ENCODE measurements around the gene MLN. TPM values are rescaled to one million over a fixed set of nuclear protein-coding genes. Genes with fewer than 3 reads are reported as not detected.

Gene MLN
- total RNA-seq, 3 donors from 2014 or later: not detected

- peaks cover 0 to 11% of the 10 kb centered on the region in 2 donors for H3K27me3 ChIP-seq
- intact Hi-C loops (cut with DNase I; ENCODE audit: low total_unique reads): no loop called here
- H3K9me3 ChIP-seq: no peaks in the 10 kb centered on the region
- H3K4me1 ChIP-seq: no peaks in the 10 kb centered on the region
- DNase-seq (ENCODE audit: low spot score in 2 of 2): no peak
- no peaks in the 10 kb centered on the region for H3K36me3 ChIP-seq
- no peak for TF ChIP-seq POLR2AphosphoS5 (IDR thresholded peaks at IDR 0.05)
- TF ChIP-seq, protein P1, sequence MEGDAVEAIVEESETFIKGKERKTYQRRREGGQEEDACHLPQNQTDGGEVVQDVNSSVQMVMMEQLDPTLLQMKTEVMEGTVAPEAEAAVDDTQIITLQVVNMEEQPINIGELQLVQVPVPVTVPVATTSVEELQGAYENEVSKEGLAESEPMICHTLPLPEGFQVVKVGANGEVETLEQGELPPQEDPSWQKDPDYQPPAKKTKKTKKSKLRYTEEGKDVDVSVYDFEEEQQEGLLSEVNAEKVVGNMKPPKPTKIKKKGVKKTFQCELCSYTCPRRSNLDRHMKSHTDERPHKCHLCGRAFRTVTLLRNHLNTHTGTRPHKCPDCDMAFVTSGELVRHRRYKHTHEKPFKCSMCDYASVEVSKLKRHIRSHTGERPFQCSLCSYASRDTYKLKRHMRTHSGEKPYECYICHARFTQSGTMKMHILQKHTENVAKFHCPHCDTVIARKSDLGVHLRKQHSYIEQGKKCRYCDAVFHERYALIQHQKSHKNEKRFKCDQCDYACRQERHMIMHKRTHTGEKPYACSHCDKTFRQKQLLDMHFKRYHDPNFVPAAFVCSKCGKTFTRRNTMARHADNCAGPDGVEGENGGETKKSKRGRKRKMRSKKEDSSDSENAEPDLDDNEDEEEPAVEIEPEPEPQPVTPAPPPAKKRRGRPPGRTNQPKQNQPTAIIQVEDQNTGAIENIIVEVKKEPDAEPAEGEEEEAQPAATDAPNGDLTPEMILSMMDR (IDR thresholded peaks at IDR 0.05): no peak
- TF ChIP-seq POLR2A (IDR thresholded peaks at IDR 0.05): no peak
- H3K4me3 ChIP-seq: no peak overlapping the region
- H3K27ac ChIP-seq: no peak overlapping the region
Observed at GRCh38 chr6:33800248-33800969, 3.4 kb downstream of the MLN start.

DNA sequence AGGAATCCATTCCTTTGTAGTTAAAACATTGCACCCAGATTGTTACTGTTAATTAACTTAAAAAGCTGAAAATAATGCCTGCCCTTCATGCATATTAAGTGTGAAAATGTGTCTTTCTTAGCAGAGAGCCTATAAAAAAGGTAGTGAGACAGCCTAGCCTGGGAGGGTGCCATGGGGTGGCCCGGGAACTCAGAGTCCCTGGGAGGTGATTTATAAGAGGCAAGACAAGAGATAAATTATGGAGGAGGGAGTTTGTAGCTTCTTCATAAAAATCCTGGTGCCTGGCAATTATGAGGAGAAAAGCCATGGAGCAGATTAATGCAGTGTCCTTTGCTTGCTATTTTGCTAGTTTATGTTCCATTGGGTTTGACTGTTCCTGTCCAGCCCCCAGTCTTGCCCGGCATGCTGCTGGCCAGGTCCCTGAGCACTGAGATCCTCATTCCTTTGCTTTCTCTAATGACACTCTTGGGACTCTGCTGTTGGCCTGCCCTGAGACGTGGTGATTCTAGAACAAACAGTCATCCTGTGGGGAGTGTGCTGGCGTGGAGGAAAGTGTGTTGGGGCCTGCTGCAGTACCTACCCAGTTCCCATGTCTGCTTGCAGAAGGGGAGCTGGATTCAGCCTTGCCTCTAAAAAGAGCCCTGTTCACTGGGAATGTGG, 4.2 kb downstream of the MLN start:
- H3K36me3 ChIP-seq: no peaks in the 10 kb centered on the region
- H3K9me3 ChIP-seq: no peaks in the 10 kb centered on the region
- no peak overlapping the region for H3K27ac ChIP-seq
- DNase-seq (ENCODE audit: low spot score in 2 of 2): no peak
- no peaks in the 10 kb centered on the region for H3K4me1 ChIP-seq
- TF ChIP-seq POLR2A (IDR thresholded peaks at IDR 0.05): no peak
- TF ChIP-seq, protein P1 (IDR thresholded peaks at IDR 0.05): no peak
- TF ChIP-seq POLR2AphosphoS5 (IDR thresholded peaks at IDR 0.05): no peak
- H3K27me3 ChIP-seq: peaks cover 0 to 11% of the 10 kb centered on the region in 2 donors
- intact Hi-C loops (cut with DNase I; ENCODE audit: low total_unique reads): no loop called here
- H3K4me3 ChIP-seq: no peak overlapping the region

- TF ChIP-seq POLR2A (IDR thresholded peaks at IDR 0.05) (no peak), POLR2AphosphoS5 (IDR thresholded peaks at IDR 0.05) (no peak)
- TF ChIP-seq, protein P1 (IDR thresholded peaks at IDR 0.05): no peak
- no peaks in the 10 kb centered on the region for H3K4me1 ChIP-seq
- H3K9me3 ChIP-seq: no peaks in the 10 kb centered on the region
- no peaks in the 10 kb centered on the region for H3K36me3 ChIP-seq
- no peak for DNase-seq (ENCODE audit: low spot score in 2 of 2)
- intact Hi-C loops (cut with DNase I; ENCODE audit: low total_unique reads): no loop called here
- peaks cover 0 to 11% of the 10 kb centered on the region in 2 donors for H3K27me3 ChIP-seq
- H3K4me3 ChIP-seq: no peak overlapping the region
- no peak overlapping the region for H3K27ac ChIP-seq
Observed at GRCh38 chr6:33798343-33798848, 5.4 kb downstream of the MLN start.

DNA sequence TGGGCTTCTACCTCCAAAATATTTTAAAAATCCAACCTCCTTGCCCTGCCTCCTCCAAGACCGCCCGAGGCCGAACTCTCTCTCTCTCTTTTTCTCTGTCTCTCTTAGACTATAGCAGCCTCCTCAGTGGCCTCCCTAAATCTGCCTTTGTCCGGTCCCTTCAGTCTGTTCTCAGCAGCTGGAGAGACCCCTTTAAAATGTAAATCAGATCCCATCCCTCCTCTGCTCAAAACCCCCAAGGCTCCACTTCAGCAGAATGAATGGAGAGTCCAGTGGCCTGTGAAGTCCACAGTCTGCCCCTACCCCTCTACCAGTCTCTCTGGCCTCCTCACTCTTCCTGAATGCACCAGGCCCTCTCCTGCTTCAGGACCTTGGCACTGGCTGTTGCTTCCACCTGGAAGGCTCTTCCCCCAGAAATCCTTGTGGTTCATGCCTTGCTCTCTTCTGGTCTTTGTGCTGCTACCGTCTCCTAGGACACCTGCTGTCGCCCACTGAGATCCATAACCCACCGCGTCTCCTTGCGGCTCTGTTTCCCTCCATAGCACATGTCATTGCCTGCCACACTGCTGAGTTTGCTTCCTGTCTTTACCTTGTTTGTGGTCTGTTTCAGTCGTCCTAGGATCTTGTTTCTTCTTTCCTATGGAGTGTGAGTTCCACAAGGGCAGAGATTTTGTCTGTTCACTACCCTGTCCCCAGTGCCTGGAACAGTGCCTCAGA, 6.0 kb downstream of the MLN start:
- no peak for DNase-seq (ENCODE audit: low spot score in 2 of 2)
- no peaks in the 10 kb centered on the region for H3K4me1 ChIP-seq
- H3K9me3 ChIP-seq: no peaks in the 10 kb centered on the region
- no peak for TF ChIP-seq POLR2A (IDR thresholded peaks at IDR 0.05)
- no peak for TF ChIP-seq POLR2AphosphoS5 (IDR thresholded peaks at IDR 0.05)
- TF ChIP-seq, protein P1 (IDR thresholded peaks at IDR 0.05): no peak
- H3K36me3 ChIP-seq: no peaks in the 10 kb centered on the region
- no peak overlapping the region for H3K4me3 ChIP-seq
- intact Hi-C loops (cut with DNase I; ENCODE audit: low total_unique reads): no loop called here
- peaks cover 0 to 11% of the 10 kb centered on the region in 2 donors for H3K27me3 ChIP-seq
- no peak overlapping the region for H3K27ac ChIP-seq
